Activated CD8-positive, alpha-beta memory T cell treated with anti-CD3 and anti-CD28 coated beads, Interleukin-2, amount 50 U/mL, for 48 hours (primary cell): ENCODE results near the gene APRT.

Experiments used
- DNase-seq: peaks from one replicate; pipeline ENCODE4 v3.0.0-alpha.2; 2020

The APRT gene

GRCh38 chr16:88771294-88771772, 40.4 kb downstream of the APRT start:
- DNase-seq = no peak

GRCh38 chr16:88770461-88771293, 41.1 kb downstream of the APRT start:
- no peak for DNase-seq

- DNase-seq = no peak
These were observed 41.9 kb downstream of the APRT start for GRCh38 chr16:88769617-88770460.

- no peak for DNase-seq
These were observed 43.5 kb downstream of the APRT start for GRCh38 chr16:88768071-88768783.

GRCh38 chr16:88767546-88768070, 44.1 kb downstream of the APRT start:
- no peak for DNase-seq

GRCh38 chr16:88766975-88767374, 44.8 kb downstream of the APRT start:
- DNase-seq = no peak

- no peak for DNase-seq
These were observed 46.8 kb downstream of the APRT start for GRCh38 chr16:88764913-88765349.

- DNase-seq = no peak
These were observed 47.6 kb downstream of the APRT start for GRCh38 chr16:88764080-88764479.

GRCh38 chr16:88763502-88764053, 48.1 kb downstream of the APRT start:
- no peak for DNase-seq

GRCh38 chr16:88762941-88763340, 48.8 kb downstream of the APRT start:
- DNase-seq = no peak

- DNase-seq = no peak
These were observed 49.4 kb downstream of the APRT start for GRCh38 chr16:88762258-88762870.

- no peak for DNase-seq
These were observed 49.9 kb downstream of the APRT start for GRCh38 chr16:88761830-88762229.

GRCh38 chr16:88761143-88761534, 50.6 kb downstream of the APRT start:
- no peak for DNase-seq

GRCh38 chr16:88760424-88761142, 51.1 kb downstream of the APRT start:
- no peak for DNase-seq

- no peak for DNase-seq
These were observed 51.8 kb downstream of the APRT start for GRCh38 chr16:88759976-88760350.
